Mucosa of rectum (tissue), 2 donors: ENCODE data around the gene XYLT1.

Experiments used
- H3K27ac ChIP-seq, 2 donors: one replicate each; pipeline ENCODE4 v1.7.0; 2013; ENCODE audit warnings: inconsistent platforms in 2 of 2, low read depth in 2 of 2, low read length in 2 of 2
- H3K27me3 ChIP-seq, 2 donors: one replicate each; pipeline ENCODE4 v1.7.0; 2013; ENCODE audit warnings: low read length in 2 of 2; ENCODE audit not compliant: control insufficient read depth in 2 of 2, insufficient read depth in 2 of 2
- H3K36me3 ChIP-seq, 2 donors: one replicate each; pipeline ENCODE4 v1.7.0; 2013; ENCODE audit warnings: low read length in 2 of 2; ENCODE audit not compliant: control insufficient read depth in 2 of 2, insufficient read depth in 2 of 2
- H3K4me1 ChIP-seq, 2 donors: one replicate each; pipeline ENCODE4 v1.7.0; 2013; ENCODE audit warnings: low read length in 2 of 2, mild to moderate bottlenecking in 1 of 2; ENCODE audit not compliant: control insufficient read depth in 2 of 2, insufficient read depth in 2 of 2
- H3K4me3 ChIP-seq, 2 donors: one replicate each; pipeline ENCODE4 v1.7.0; 2013; ENCODE audit warnings: low read length in 2 of 2
- H3K9ac ChIP-seq, 2 donors: one replicate each; pipeline ENCODE4 v1.7.0; 2013; ENCODE audit warnings: low read length in 2 of 2, low read depth in 1 of 2, mild to moderate bottlenecking in 1 of 2
- H3K9me3 ChIP-seq, 2 donors: one replicate each; pipeline ENCODE4 v1.7.0; 2013; ENCODE audit warnings: low read length in 2 of 2; ENCODE audit not compliant: control insufficient read depth in 2 of 2
- donor health status: healthy.
- donor health status: Normal muscosa, but diverticular disease.

XYLT1 gene

GRCh38 chr16:17461951-17462729 is 8.6 kb downstream of the XYLT1 start:
- Histone ChIP-seq H3K27me3 (no peaks in the 10 kb centered on the region), H3K4me3 (no peak overlapping the region), H3K36me3 (no peaks in the 10 kb centered on the region), H3K9ac (peak overlapping the region in 1 of 2 donors; percentile 14), H3K9me3 (no peaks in the 10 kb centered on the region), H3K27ac (peak overlapping the region in 1 of 2 donors; percentile 21), H3K4me1 (peaks cover 3 to 10% of the 10 kb centered on the region in 2 donors)

DNA sequence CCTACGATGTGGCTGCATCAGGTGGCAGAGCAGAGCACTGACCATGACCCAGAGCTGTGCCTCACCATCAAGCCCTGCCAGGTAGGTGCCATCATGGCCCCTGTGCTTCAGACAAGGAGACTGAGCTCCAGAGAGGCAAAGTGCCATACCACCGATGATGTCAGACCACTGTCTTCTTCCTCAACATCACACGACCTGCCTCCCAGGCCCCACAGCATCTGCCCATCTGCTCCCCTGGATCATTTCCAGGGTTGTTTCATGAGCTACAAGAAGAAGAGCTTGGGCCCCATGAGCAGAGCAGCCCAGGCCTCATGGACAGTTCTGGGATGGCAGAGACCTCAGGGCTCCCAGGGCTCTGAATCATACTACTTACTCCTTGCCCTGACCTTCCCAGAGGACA is 9.9 kb downstream of the XYLT1 start:
- Histone ChIP-seq H3K4me3 (no peak overlapping the region), H3K36me3 (no peaks in the 10 kb centered on the region), H3K9me3 (no peaks in the 10 kb centered on the region), H3K27me3 (no peaks in the 10 kb centered on the region), H3K4me1 (peaks cover 2 to 3% of the 10 kb centered on the region in 2 donors), H3K9ac (no peak overlapping the region), H3K27ac (no peak overlapping the region)

DNA sequence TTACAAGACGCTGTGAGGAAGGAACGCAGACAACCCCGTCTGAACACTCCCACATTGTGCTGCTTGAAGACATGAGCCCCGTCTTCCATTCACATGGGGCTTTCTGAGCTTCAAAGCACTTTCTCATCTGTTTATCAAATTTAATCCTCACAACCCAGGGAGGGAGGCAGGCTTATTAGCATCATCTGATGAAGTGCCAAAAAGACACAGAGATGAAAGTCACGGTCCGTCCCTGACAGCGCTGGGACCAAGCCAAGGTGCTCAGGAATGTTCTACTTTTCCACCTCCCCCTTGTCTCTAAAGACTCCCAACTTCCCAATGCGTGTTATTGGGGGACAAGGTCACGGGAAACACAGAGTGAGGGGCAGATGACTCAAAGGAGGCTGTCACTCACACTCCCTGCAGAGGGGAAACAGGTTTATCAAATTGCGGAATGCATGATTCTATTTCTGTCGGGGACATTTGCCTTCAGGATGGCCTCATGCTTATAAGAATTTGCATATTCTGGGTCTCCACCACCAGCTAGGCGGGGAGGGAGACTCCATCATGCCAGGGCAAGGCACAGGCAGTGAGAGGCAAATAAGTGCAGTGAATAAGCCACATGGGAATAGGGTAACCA is 10.7 kb downstream of the XYLT1 start:
- Histone ChIP-seq H3K27me3 (no peaks in the 10 kb centered on the region), H3K4me3 (no peak overlapping the region), H3K4me1 (peaks cover 0 to 3% of the 10 kb centered on the region in 2 donors), H3K27ac (no peak overlapping the region), H3K9ac (no peak overlapping the region), H3K9me3 (no peaks in the 10 kb centered on the region), H3K36me3 (no peaks in the 10 kb centered on the region)

DNA sequence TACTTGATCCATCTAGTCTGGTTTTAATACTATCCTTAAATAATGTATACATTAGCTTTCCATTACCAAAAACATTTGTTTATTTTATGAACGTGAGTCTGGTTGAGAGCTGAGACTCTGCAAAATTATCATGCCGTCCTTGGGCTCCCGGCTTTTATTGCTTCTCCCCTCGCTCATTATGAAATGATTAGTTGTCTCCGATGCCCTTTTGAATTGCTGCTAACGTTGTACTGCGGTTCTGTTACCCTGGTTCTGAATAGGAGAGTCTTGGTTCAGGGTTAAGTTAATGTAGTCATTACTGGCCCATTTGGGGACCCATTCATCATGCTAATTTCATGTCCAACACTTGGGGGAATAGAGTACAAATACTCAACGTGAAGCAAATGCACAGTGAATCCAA is 12.8 kb downstream of the XYLT1 start:
- H3K9me3 ChIP-seq = no peaks in the 10 kb centered on the region
- H3K9ac ChIP-seq = no peak overlapping the region
- no peaks in the 10 kb centered on the region for H3K27me3 ChIP-seq
- no peak overlapping the region for H3K4me3 ChIP-seq
- peaks cover 0 to 3% of the 10 kb centered on the region in 2 donors for H3K4me1 ChIP-seq
- H3K36me3 ChIP-seq = no peaks in the 10 kb centered on the region
- no peak overlapping the region for H3K27ac ChIP-seq

GRCh38 chr16:17457513-17457912 is 13.2 kb downstream of the XYLT1 start:
- Histone ChIP-seq H3K4me3 (no peak overlapping the region), H3K27me3 (no peaks in the 10 kb centered on the region), H3K4me1 (peaks cover 0 to 3% of the 10 kb centered on the region in 2 donors), H3K36me3 (no peaks in the 10 kb centered on the region), H3K9ac (no peak overlapping the region), H3K9me3 (no peaks in the 10 kb centered on the region), H3K27ac (no peak overlapping the region)

- Histone ChIP-seq H3K27me3 (no peaks in the 10 kb centered on the region), H3K9ac (no peak overlapping the region), H3K9me3 (no peaks in the 10 kb centered on the region), H3K27ac (no peak overlapping the region), H3K4me3 (no peak overlapping the region), H3K36me3 (no peaks in the 10 kb centered on the region), H3K4me1 (peaks cover 0 to under 1% of the 10 kb centered on the region in 2 donors)
These were observed 16.5 kb downstream of the XYLT1 start for GRCh38 chr16:17454162-17454730.

- Histone ChIP-seq H3K9ac (no peak overlapping the region), H3K4me1 (peaks cover 0 to 4% of the 10 kb centered on the region in 2 donors), H3K27ac (no peak overlapping the region)
These were observed 17.3 kb downstream of the XYLT1 start for GRCh38 chr16:17453364-17454038.

DNA sequence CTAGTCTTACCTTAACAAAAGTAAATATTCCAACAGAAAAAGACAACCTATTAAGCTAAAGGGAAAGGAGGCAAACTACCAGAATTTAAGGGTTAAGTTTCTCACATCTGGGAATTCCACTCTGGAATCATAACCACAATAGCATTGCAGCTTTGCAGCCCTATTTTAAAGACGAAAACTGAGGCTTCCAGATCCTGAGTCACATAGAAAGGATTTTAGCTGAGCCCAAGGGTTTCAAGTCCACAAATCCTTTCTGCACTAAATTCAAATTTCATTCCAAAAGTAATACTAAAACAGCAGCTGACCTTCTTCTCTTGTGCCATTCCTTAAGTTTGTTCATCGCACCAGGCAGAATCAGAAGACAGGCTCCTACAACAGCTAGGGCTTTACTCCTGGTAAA is 17.8 kb downstream of the XYLT1 start:
- no peaks in the 10 kb centered on the region for H3K36me3 ChIP-seq
- H3K4me1 ChIP-seq = peaks cover 0 to 4% of the 10 kb centered on the region in 2 donors
- H3K27ac ChIP-seq = no peak overlapping the region
- no peak overlapping the region for H3K9ac ChIP-seq
- no peak overlapping the region for H3K4me3 ChIP-seq
- no peaks in the 10 kb centered on the region for H3K27me3 ChIP-seq
- H3K9me3 ChIP-seq = no peaks in the 10 kb centered on the region

More at GRCh38 chr16:17453364-17454038, 17.3 kb downstream of the XYLT1 start:
- Histone ChIP-seq H3K9me3 (no peaks in the 10 kb centered on the region), H3K4me3 (no peak overlapping the region), H3K27me3 (no peaks in the 10 kb centered on the region), H3K36me3 (no peaks in the 10 kb centered on the region)

GRCh38 chr16:17451843-17452242 is 18.9 kb downstream of the XYLT1 start:
- no peaks in the 10 kb centered on the region for H3K36me3 ChIP-seq
- H3K27ac ChIP-seq = no peak overlapping the region
- H3K4me1 ChIP-seq = peaks cover 0 to 4% of the 10 kb centered on the region in 2 donors
- H3K9me3 ChIP-seq = no peaks in the 10 kb centered on the region
- H3K27me3 ChIP-seq = no peaks in the 10 kb centered on the region
- H3K9ac ChIP-seq = no peak overlapping the region
- no peak overlapping the region for H3K4me3 ChIP-seq

DNA sequence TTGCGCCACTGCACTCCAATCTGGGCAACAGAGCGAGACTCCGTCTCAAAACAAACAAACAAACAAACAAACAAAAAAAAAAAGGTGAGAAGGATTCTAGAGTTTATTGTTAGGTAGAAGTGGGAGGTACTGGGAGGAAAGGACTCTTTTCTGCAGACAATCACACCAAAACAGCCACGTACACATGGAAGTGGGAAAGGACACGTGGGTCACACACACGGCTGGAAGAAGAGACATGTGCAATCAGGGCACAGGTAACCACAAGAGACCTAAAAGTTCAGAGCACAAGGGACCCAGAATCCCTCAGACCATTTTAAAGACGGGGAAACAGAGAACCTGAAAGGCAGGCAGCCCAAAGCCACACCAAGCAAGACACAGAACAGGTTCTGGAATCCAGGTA is 20.5 kb downstream of the XYLT1 start:
- Histone ChIP-seq H3K36me3 (no peaks in the 10 kb centered on the region), H3K4me1 (peaks cover 0 to 4% of the 10 kb centered on the region in 2 donors), H3K27me3 (no peaks in the 10 kb centered on the region), H3K4me3 (no peak overlapping the region), H3K9ac (no peak overlapping the region), H3K27ac (no peak overlapping the region), H3K9me3 (no peaks in the 10 kb centered on the region)
